ENCODE data around the gene KRTAP16-1.
"Not testable (repeated sequence)": the region's sequence is repeated elsewhere in the genome, so short reads cannot be mapped to it uniquely, and the experiment has no call there.

The KRTAP16-1 gene

GRCh38 chr17:41271858-41272257, 37.3 kb downstream of the KRTAP16-1 start:
- TF ChIP-seq CTCF (IDR thresholded peaks at IDR 0.05; ENCODE audit: low read depth, low read length), result no peak
- no peak overlapping the region for H3K4me3 ChIP-seq (ENCODE audit: low read depth, low read length)

GRCh38 chr17:41271323-41271722, 37.8 kb downstream of the KRTAP16-1 start:
- not testable (repeated sequence) for H3K4me3 ChIP-seq (ENCODE audit: low read depth, low read length)

- H3K4me3 ChIP-seq (ENCODE audit: low read depth, low read length), result no peak overlapping the region
- no peak for TF ChIP-seq CTCF (IDR thresholded peaks at IDR 0.05; ENCODE audit: low read depth, low read length)
Measured at GRCh38 chr17:41267711-41268110, 41.4 kb downstream of the KRTAP16-1 start.

GRCh38 chr17:41265078-41265477, 44.0 kb downstream of the KRTAP16-1 start, which contains the start of gene KRTAP9-6:
KRTAP9-6 (plus strand) TSS chr17:41265378; CDS start chr17:41265378, 0 bp downstream.
- TF ChIP-seq CTCF (IDR thresholded peaks at IDR 0.05; ENCODE audit: low read depth, low read length), result no peak
- H3K4me3 ChIP-seq (ENCODE audit: low read depth, low read length), result no peak within 1 kb of the TSS

- no peak overlapping the region for H3K4me3 ChIP-seq (ENCODE audit: low read depth, low read length)
- TF ChIP-seq CTCF (IDR thresholded peaks at IDR 0.05; ENCODE audit: low read depth, low read length), result no peak
Measured at GRCh38 chr17:41264599-41264998, 44.5 kb downstream of the KRTAP16-1 start.

- TF ChIP-seq CTCF (IDR thresholded peaks at IDR 0.05; ENCODE audit: low read depth, low read length), result no peak
- H3K4me3 ChIP-seq (ENCODE audit: low read depth, low read length), result no peak overlapping the region
Measured at GRCh38 chr17:41263212-41263611, 45.9 kb downstream of the KRTAP16-1 start.

- H3K4me3 ChIP-seq (ENCODE audit: low read depth, low read length), result no peak overlapping the region
- no peak for TF ChIP-seq CTCF (IDR thresholded peaks at IDR 0.05; ENCODE audit: low read depth, low read length)
Measured at GRCh38 chr17:41258406-41258805, 50.7 kb downstream of the KRTAP16-1 start.

Data from WI38 (cell line).